Spleen (tissue), 7 donors: ENCODE measurements around the gene CBY3.

Source experiments
- CTCF ChIP-seq, 11 experiments: fragments of 200-600 bp in 7 of 11; fragments of 450-650 bp in 4 of 11; sonication (generic) in 4 of 11; IDR thresholded peaks in 8 of 11; conservative IDR thresholded peaks in 3 of 11; 1 replicate in 7 of 11; 2 replicates in 4 of 11; pipeline versions ENCODE4 v1.4.0 to v1.8.0; 2016 to 2021; ENCODE audit warnings: antibody characterized with exemption in 11 of 11, inconsistent platforms in 4 of 11, mild to moderate bottlenecking in 1 of 11
- POLR2A ChIP-seq, 3 donors: fragments of 450-650 bp; IDR thresholded peaks; one replicate each; pipeline ENCODE4 v1.5.1; 2017; ENCODE audit warnings: antibody characterized with exemption in 3 of 3, mild to moderate bottlenecking in 1 of 3
- POLR2AphosphoS5 ChIP-seq, 3 donors: sonication (generic); formaldehyde crosslinking; IDR thresholded peaks; one replicate each; pipeline ENCODE4 v1.5.1; 2017; ENCODE audit warnings: antibody characterized with exemption in 3 of 3
- donor health status: DM: no; HTN: no; CAD: no; lungs with moderate emphysema.
- donor health status: DM: no; HTN: no; CAD: no.
- donor health status: DM: no; HTN: no; CAD: no.

DNA sequence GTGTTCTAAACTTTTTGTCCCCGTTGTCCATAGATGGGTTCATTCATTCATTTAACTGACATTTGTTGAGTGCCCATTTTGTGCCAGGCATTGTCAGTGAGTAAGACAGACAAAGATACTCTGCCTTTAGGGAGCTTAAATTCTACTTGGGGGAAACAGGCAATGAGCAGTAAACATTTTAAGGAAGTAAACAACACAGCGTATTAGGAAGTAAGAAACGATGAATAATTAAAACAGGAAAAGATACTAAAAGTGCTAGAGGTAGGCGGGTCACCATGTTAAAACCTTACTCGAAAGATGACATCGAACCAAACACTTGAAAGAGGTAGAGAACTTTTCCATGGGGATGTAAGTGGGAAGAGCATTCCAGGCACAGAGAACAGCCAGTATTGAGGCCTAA, 46.3 kb upstream of the CBY3 start:
- TF ChIP-seq CTCF (IDR thresholded peaks at IDR 0.05 in 8 of 11, conservative IDR thresholded peaks at IDR 0.05 in 3 of 11), result no peak
- TF ChIP-seq POLR2A (IDR thresholded peaks at IDR 0.05), result no peak
- no peak for TF ChIP-seq POLR2AphosphoS5 (IDR thresholded peaks at IDR 0.05)
